Measurements from ENCODE around the gene STK32C.

The STK32C gene

DNA sequence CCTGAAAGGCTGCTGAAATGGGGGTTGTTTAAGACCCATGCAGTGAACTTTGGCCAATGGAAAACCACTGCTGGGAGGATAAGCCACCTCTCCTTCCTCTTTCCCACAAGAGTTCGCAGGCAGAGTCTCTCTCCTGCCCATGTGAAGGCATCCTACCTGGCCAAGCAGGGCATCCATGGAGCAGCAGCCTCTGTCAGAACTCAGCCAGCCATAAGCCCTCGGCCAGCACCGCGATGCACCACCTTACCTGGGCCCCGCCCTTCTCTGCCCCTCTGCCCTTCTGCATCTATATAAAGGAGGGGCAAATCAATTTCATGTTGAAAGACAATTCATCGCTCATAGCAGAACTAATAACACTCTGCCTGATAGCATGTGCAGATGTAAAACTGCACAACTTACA, 6.1 kb upstream of the STK32C start:
- H4K12ac ChIP-seq (ENCODE audit: low read depth, low read length): no peak overlapping the region
- H4K8ac ChIP-seq (ENCODE audit: low read depth, low read length): no peak overlapping the region
- peaks cover 12% of the 10 kb centered on the region for H3K27me3 ChIP-seq (ENCODE audit: insufficient read depth, low read length)
- no peak overlapping the region for H3K9ac ChIP-seq (ENCODE audit: low read length)
- H3K4ac ChIP-seq (ENCODE audit: low read depth, low read length): no peak overlapping the region
- no peaks in the 10 kb centered on the region for H3K79me2 ChIP-seq (ENCODE audit: control insufficient read depth, insufficient read depth, low read length, poor library complexity)
- no peak overlapping the region for H4K91ac ChIP-seq (ENCODE audit: low read depth, low read length)
- H3K4me1 ChIP-seq (ENCODE audit: control insufficient read depth in 1 of 2, insufficient read depth in 2 of 2, low read length in 2 of 2): no peaks in the 10 kb centered on the region
- H3K4me3 ChIP-seq (ENCODE audit: low read depth, low read length): no peak overlapping the region
- H3K23ac ChIP-seq (ENCODE audit: low read length): no peak overlapping the region
- no peak overlapping the region for H2BK120ac ChIP-seq (ENCODE audit: insufficient read depth, low read length, poor library complexity)
- H2BK5ac ChIP-seq (ENCODE audit: low read depth, low read length, poor library complexity): no peak overlapping the region
- no peak overlapping the region for H3K18ac ChIP-seq (ENCODE audit: low read length)
- DNase-seq: no peak
- no peak overlapping the region for H3K27ac ChIP-seq (ENCODE audit: low read depth, low read length)
- H3K14ac ChIP-seq (ENCODE audit: low read length): no peak overlapping the region
- no peaks in the 10 kb centered on the region for H3K36me3 ChIP-seq (ENCODE audit: control insufficient read depth in 1 of 2, insufficient read depth in 2 of 2, low read length in 2 of 2)
- H2AFZ ChIP-seq (ENCODE audit: insufficient read depth, low read length, poor library complexity): no peak overlapping the region
- H3K79me1 ChIP-seq (ENCODE audit: low read length): no peaks in the 10 kb centered on the region
- no peak overlapping the region for H3K4me2 ChIP-seq (ENCODE audit: low read length)
- no peak overlapping the region for H2AK5ac ChIP-seq (ENCODE audit: low read length)
- no peak overlapping the region for H2BK12ac ChIP-seq (ENCODE audit: low read length)
- H3K9me3 ChIP-seq (ENCODE audit: insufficient read depth, low read depth, low read length): peaks cover 8% of the 10 kb centered on the region
- WGBS (ENCODE audit: extremely low coverage, insufficient coverage, insufficient read length): no CpG with 5 or more reads among the region's 6 CpGs

GRCh38 chr10:132313305-132313704, 5.6 kb upstream of the STK32C start:
- Histone ChIP-seq H3K36me3 (ENCODE audit: control insufficient read depth in 1 of 2, insufficient read depth in 2 of 2, low read length in 2 of 2) (no peaks in the 10 kb centered on the region), H4K91ac (ENCODE audit: low read depth, low read length) (no peak overlapping the region), H3K27ac (ENCODE audit: low read depth, low read length) (no peak overlapping the region), H4K8ac (ENCODE audit: low read depth, low read length) (no peak overlapping the region), H3K9ac (ENCODE audit: low read length) (no peak overlapping the region), H2AK5ac (ENCODE audit: low read length) (no peak overlapping the region), H3K18ac (ENCODE audit: low read length) (no peak overlapping the region), H3K79me1 (ENCODE audit: low read length) (no peaks in the 10 kb centered on the region), H3K4me3 (ENCODE audit: low read depth, low read length) (no peak overlapping the region), H2BK12ac (ENCODE audit: low read length) (no peak overlapping the region), H3K9me3 (ENCODE audit: insufficient read depth, low read depth, low read length) (peaks cover 8% of the 10 kb centered on the region), H3K79me2 (ENCODE audit: control insufficient read depth, insufficient read depth, low read length, poor library complexity) (no peaks in the 10 kb centered on the region), H2AFZ (ENCODE audit: insufficient read depth, low read length, poor library complexity) (no peak overlapping the region), H3K4ac (ENCODE audit: low read depth, low read length) (no peak overlapping the region), H3K27me3 (ENCODE audit: insufficient read depth, low read length) (peaks cover 18% of the 10 kb centered on the region), H4K12ac (ENCODE audit: low read depth, low read length) (no peak overlapping the region), H3K4me2 (ENCODE audit: low read length) (no peak overlapping the region), H2BK5ac (ENCODE audit: low read depth, low read length, poor library complexity) (no peak overlapping the region), H2BK120ac (ENCODE audit: insufficient read depth, low read length, poor library complexity) (no peak overlapping the region), H3K23ac (ENCODE audit: low read length) (no peak overlapping the region), H3K14ac (ENCODE audit: low read length) (no peak overlapping the region), H3K4me1 (ENCODE audit: control insufficient read depth in 1 of 2, insufficient read depth in 2 of 2, low read length in 2 of 2) (no peaks in the 10 kb centered on the region)
- no peak for DNase-seq
- WGBS (ENCODE audit: extremely low coverage, insufficient coverage, insufficient read length): no CpG with 5 or more reads among the region's 12 CpGs

- Histone ChIP-seq H2AK5ac (ENCODE audit: low read length) (no peak overlapping the region), H3K36me3 (ENCODE audit: control insufficient read depth in 1 of 2, insufficient read depth in 2 of 2, low read length in 2 of 2) (no peaks in the 10 kb centered on the region), H2BK12ac (ENCODE audit: low read length) (no peak overlapping the region), H2BK5ac (ENCODE audit: low read depth, low read length, poor library complexity) (no peak overlapping the region), H3K27me3 (ENCODE audit: insufficient read depth, low read length) (peaks cover 32% of the 10 kb centered on the region), H3K4ac (ENCODE audit: low read depth, low read length) (no peak overlapping the region), H3K18ac (ENCODE audit: low read length) (no peak overlapping the region), H3K9me3 (ENCODE audit: insufficient read depth, low read depth, low read length) (peaks cover 14% of the 10 kb centered on the region), H4K91ac (ENCODE audit: low read depth, low read length) (no peak overlapping the region), H3K27ac (ENCODE audit: low read depth, low read length) (no peak overlapping the region), H3K4me3 (ENCODE audit: low read depth, low read length) (no peak overlapping the region), H3K4me1 (ENCODE audit: control insufficient read depth in 1 of 2, insufficient read depth in 2 of 2, low read length in 2 of 2) (peaks cover 3 to 5% of the 10 kb centered on the region in 2 experiments), H3K79me2 (ENCODE audit: control insufficient read depth, insufficient read depth, low read length, poor library complexity) (no peaks in the 10 kb centered on the region), H3K14ac (ENCODE audit: low read length) (no peak overlapping the region), H3K23ac (ENCODE audit: low read length) (no peak overlapping the region), H4K12ac (ENCODE audit: low read depth, low read length) (no peak overlapping the region), H3K79me1 (ENCODE audit: low read length) (no peaks in the 10 kb centered on the region), H3K9ac (ENCODE audit: low read length) (no peak overlapping the region), H2BK120ac (ENCODE audit: insufficient read depth, low read length, poor library complexity) (no peak overlapping the region), H2AFZ (ENCODE audit: insufficient read depth, low read length, poor library complexity) (no peak overlapping the region), H4K8ac (ENCODE audit: low read depth, low read length) (no peak overlapping the region), H3K4me2 (ENCODE audit: low read length) (no peak overlapping the region)
- DNase-seq: peak in 1 of 2 donors; percentile 31
- no CpG with 5 or more reads among the region's 18 CpGs for WGBS (ENCODE audit: extremely low coverage, insufficient coverage, insufficient read length)
Measured at GRCh38 chr10:132311338-132311939, 3.7 kb upstream of the STK32C start.

DNA sequence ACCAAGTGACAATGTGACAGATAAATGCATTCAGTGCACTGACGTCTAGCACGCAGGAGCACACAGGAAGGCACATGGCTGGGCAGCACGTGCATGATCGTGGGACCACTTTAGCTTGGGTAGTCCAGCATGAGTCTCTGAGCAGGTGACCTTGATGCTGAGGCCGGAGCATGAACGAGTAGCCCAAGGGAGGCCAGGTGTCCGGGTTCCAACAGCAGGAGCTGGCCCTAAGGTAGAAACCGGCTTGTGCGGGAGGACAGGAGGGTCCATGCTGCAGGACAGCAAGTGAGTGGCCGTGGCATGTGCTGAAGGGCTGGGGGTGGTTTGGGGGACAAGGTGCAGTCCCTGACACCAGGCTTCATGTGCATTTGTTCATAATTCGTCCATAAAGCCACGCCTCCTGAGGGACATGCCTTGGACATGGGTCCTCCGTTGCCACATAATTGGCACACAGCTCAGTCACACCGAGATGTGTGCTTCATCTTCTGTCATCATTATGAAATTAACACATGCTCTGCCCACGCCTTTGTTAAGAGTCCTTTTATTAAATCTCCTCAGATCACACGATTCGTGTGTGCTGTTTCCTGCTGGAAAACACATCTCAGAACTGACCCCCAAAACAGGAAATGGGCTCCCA, 3.1 kb upstream of the STK32C start:
- Histone ChIP-seq H2BK5ac (ENCODE audit: low read depth, low read length, poor library complexity) (no peak overlapping the region), H3K4me2 (ENCODE audit: low read length) (no peak overlapping the region), H4K91ac (ENCODE audit: low read depth, low read length) (no peak overlapping the region), H3K9me3 (ENCODE audit: insufficient read depth, low read depth, low read length) (peaks cover 19% of the 10 kb centered on the region), H3K9ac (ENCODE audit: low read length) (no peak overlapping the region), H2BK120ac (ENCODE audit: insufficient read depth, low read length, poor library complexity) (no peak overlapping the region), H3K4me3 (ENCODE audit: low read depth, low read length) (no peak overlapping the region), H3K4ac (ENCODE audit: low read depth, low read length) (no peak overlapping the region), H3K36me3 (ENCODE audit: control insufficient read depth in 1 of 2, insufficient read depth in 2 of 2, low read length in 2 of 2) (no peaks in the 10 kb centered on the region), H3K27ac (ENCODE audit: low read depth, low read length) (no peak overlapping the region), H3K23ac (ENCODE audit: low read length) (no peak overlapping the region), H3K14ac (ENCODE audit: low read length) (no peak overlapping the region), H3K4me1 (ENCODE audit: control insufficient read depth in 1 of 2, insufficient read depth in 2 of 2, low read length in 2 of 2) (peaks cover 3 to 5% of the 10 kb centered on the region in 2 experiments), H4K12ac (ENCODE audit: low read depth, low read length) (no peak overlapping the region), H2AK5ac (ENCODE audit: low read length) (no peak overlapping the region), H3K18ac (ENCODE audit: low read length) (no peak overlapping the region), H4K8ac (ENCODE audit: low read depth, low read length) (no peak overlapping the region), H3K79me1 (ENCODE audit: low read length) (no peaks in the 10 kb centered on the region), H2AFZ (ENCODE audit: insufficient read depth, low read length, poor library complexity) (no peak overlapping the region), H3K79me2 (ENCODE audit: control insufficient read depth, insufficient read depth, low read length, poor library complexity) (no peaks in the 10 kb centered on the region), H3K27me3 (ENCODE audit: insufficient read depth, low read length) (peaks cover 36% of the 10 kb centered on the region), H2BK12ac (ENCODE audit: low read length) (no peak overlapping the region)
- DNase-seq: no peak
- WGBS (ENCODE audit: extremely low coverage, insufficient coverage, insufficient read length): no CpG with 5 or more reads among the region's 17 CpGs

Data from trophoblast cell (in vitro differentiated cells and primary cell).